SU-DHL-6 (cell line): Measurements from ENCODE around the gene ZFYVE16.

ENCODE experiments used
- H2AFZ ChIP-seq: fragments of 200-600 bp; sonication (generic); 2 replicates; pipeline ENCODE4 v1.6.1; 2014; ENCODE audit warnings: low read depth, mild to moderate bottlenecking, moderate library complexity, mixed read lengths, antibody characterized with exemption, low read length; ENCODE audit not compliant: severe bottlenecking
- H3F3A ChIP-seq: fragments of 200-600 bp; shearing (Covaris generic); 2 replicates; pipeline ENCODE4 v1.6.0; 2016; ENCODE audit warnings: antibody characterized with exemption, mild to moderate bottlenecking; ENCODE audit not compliant: insufficient read depth
- H3K27ac ChIP-seq: fragments of 200-600 bp; sonication (generic); 2 replicates; pipeline ENCODE4 v1.5.1; 2016; ENCODE audit warnings: low read depth, mild to moderate bottlenecking, low read length, moderate library complexity, mixed read lengths
- H3K27me3 ChIP-seq: fragments of 200-600 bp; sonication (generic), shearing (Covaris generic); 2 replicates; pipeline ENCODE4 v1.6.0; 2014; ENCODE audit warnings: mild to moderate bottlenecking, low read length
- H3K36me3 ChIP-seq: fragments of 200-600 bp; sonication (generic); 2 replicates; pipeline ENCODE4 v1.6.1; 2014; ENCODE audit warnings: mild to moderate bottlenecking, low read length, mixed read lengths
- H3K4me2 ChIP-seq: fragments of 300-600, 200-600 bp; shearing (Covaris generic), sonication (generic); 2 replicates; pipeline ENCODE4 v1.6.0; 2014; ENCODE audit warnings: low read length, low read depth, mild to moderate bottlenecking; ENCODE audit not compliant: poor library complexity, severe bottlenecking
- H3K4me3 ChIP-seq: fragments of 200-600 bp; sonication (generic); 2 replicates; pipeline ENCODE4 v1.5.1; 2014; ENCODE audit warnings: antibody characterized with exemption, low read length, mild to moderate bottlenecking, mixed read lengths; ENCODE audit not compliant: insufficient read depth, poor library complexity, severe bottlenecking
- H3K79me2 ChIP-seq: fragments of 200-600 bp; sonication (generic); 2 replicates; pipeline ENCODE4 v1.6.1; 2014; ENCODE audit warnings: mild to moderate bottlenecking, low read length, moderate library complexity; ENCODE audit not compliant: insufficient read depth
- H3K9ac ChIP-seq: fragments of 200-600 bp; sonication (generic); 2 replicates; pipeline ENCODE4 v1.7.0; 2014; ENCODE audit warnings: mild to moderate bottlenecking, low read length
- H3K9me2 ChIP-seq: fragments of 200-600 bp; sonication (generic); replicated peaks from 2 replicates; pipeline ENCODE4 v1.6.1; 2014; ENCODE audit warnings: low read length; ENCODE audit not compliant: insufficient read depth
- H3K9me3 ChIP-seq: fragments of 200-600 bp; sonication (generic); 2 replicates; pipeline ENCODE4 v1.6.1; 2014; ENCODE audit warnings: low read length, mixed read lengths; ENCODE audit not compliant: insufficient read depth
- H4K20me1 ChIP-seq: fragments of 200-600 bp; sonication (generic); 2 replicates; pipeline ENCODE4 v1.6.1; 2014; ENCODE audit warnings: low read depth, mild to moderate bottlenecking, antibody characterized with exemption, low read length, moderate library complexity, mixed read lengths
- CTCF ChIP-seq: fragments of 200-600 bp; sonication (generic); IDR thresholded peaks from one replicate; pipeline ENCODE4 v1.5.1; 2017; ENCODE audit warnings: antibody characterized with exemption, mild to moderate bottlenecking, low read length, moderate library complexity; ENCODE audit not compliant: insufficient read depth, poor library complexity, severe bottlenecking
- EZH2phosphoT487 ChIP-seq: fragments of 200-600 bp; sonication (generic), shearing (Covaris generic); conservative IDR thresholded peaks from 2 replicates; pipeline ENCODE4 v1.6.1; 2018; ENCODE audit warnings: mild to moderate bottlenecking, antibody characterized with exemption, low read length, moderate library complexity, mixed read lengths

Gene ZFYVE16

GRCh38 chr5:80408484-80409366 lies 861 bp downstream of the ZFYVE16 start:
- Histone ChIP-seq H3K9me3 (no peaks in the 10 kb centered on the region), H3K79me2 (peaks cover 25% of the 10 kb centered on the region), H3K27ac (no peak overlapping the region), H3K4me3 (peak overlapping the region; percentile 70), H2AFZ (peak overlapping the region; percentile 80), H3K9ac (peak overlapping the region; percentile 72), H3F3A (peaks cover 6% of the 10 kb centered on the region; the same call in 1 of the 2 replicates), H3K4me2 (peak overlapping the region; percentile 76), H3K36me3 (no peaks in the 10 kb centered on the region), H4K20me1 (no peaks in the 10 kb centered on the region), H3K27me3 (no peaks in the 10 kb centered on the region), H3K9me2 (no peaks in the 10 kb centered on the region)
- TF ChIP-seq EZH2phosphoT487 (no peak), CTCF (no peak)

- H2AFZ ChIP-seq = no peak overlapping the region
Observed at GRCh38 chr5:80409367-80409966, 1.6 kb downstream of the ZFYVE16 start.

GRCh38 chr5:80411589-80412219 lies 3.8 kb downstream of the ZFYVE16 start:
- H3K79me2 ChIP-seq = peaks cover 25% of the 10 kb centered on the region

More at GRCh38 chr5:80409367-80409966, 1.6 kb downstream of the ZFYVE16 start:
- Histone ChIP-seq H3K4me3 (no peak overlapping the region), H3F3A (peaks cover 6% of the 10 kb centered on the region; the same call in 1 of the 2 replicates), H3K36me3 (no peaks in the 10 kb centered on the region), H3K4me2 (peak overlapping the region; percentile 76), H3K9me2 (no peaks in the 10 kb centered on the region), H3K27me3 (no peaks in the 10 kb centered on the region), H3K27ac (no peak overlapping the region), H4K20me1 (no peaks in the 10 kb centered on the region), H3K79me2 (peaks cover 25% of the 10 kb centered on the region), H3K9me3 (no peaks in the 10 kb centered on the region), H3K9ac (0 out of 2 replicates have a peak overlapping the region, but pooled peaks have one; percentile 72)
- TF ChIP-seq CTCF = no peak
- TF ChIP-seq EZH2phosphoT487 = no peak

More at GRCh38 chr5:80411589-80412219, 3.8 kb downstream of the ZFYVE16 start:
- H3K27ac ChIP-seq = no peak overlapping the region
- no peak overlapping the region for H3K4me2 ChIP-seq
- H3F3A ChIP-seq = no peaks in the 10 kb centered on the region
- H4K20me1 ChIP-seq = no peaks in the 10 kb centered on the region
- TF ChIP-seq CTCF = no peak
- TF ChIP-seq EZH2phosphoT487 = no peak
- no peak overlapping the region for H3K9ac ChIP-seq
- H3K36me3 ChIP-seq = no peaks in the 10 kb centered on the region
- H3K9me2 ChIP-seq = no peaks in the 10 kb centered on the region
- H2AFZ ChIP-seq = no peak overlapping the region
- no peaks in the 10 kb centered on the region for H3K9me3 ChIP-seq
- H3K27me3 ChIP-seq = no peaks in the 10 kb centered on the region
- H3K4me3 ChIP-seq = no peak overlapping the region
